Measurements from ENCODE around the gene PHLDA2.

The PHLDA2 gene

DNA sequence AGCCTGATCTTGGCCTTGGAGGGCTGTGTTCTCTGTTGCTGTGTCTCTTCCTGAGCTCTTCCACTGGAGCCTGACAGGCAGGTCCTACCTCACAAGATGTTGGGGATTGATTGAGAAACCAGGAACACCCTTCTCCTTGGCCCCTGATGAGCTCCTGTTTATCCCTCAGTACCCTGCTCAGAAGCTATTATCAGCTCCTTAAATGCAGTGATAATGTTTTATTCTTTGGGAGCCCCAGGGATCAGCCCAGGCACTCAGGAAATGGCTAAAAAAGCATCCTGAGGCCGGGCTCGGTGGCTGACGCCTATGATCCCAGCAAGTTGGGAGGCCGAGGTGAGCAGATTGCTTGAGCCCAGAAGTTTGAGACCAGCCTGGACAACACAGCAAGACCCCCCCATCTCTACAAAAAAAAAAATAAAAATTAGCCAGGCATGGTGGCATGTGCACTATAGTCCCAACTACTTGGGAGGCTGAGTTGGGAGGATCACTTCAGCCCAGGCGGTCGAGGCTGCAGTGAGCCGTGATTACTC lies 4.9 kb upstream of the PHLDA2 start:
- no peak for TF ChIP-seq CTCF (IDR thresholded peaks at IDR 0.05; ENCODE audit: borderline replicate concordance, control extremely low read depth, extremely low read depth, insufficient read depth, missing control alignments)
- in situ Hi-C loops (cut with MboI; ENCODE audit: low sequenced_read_pairs, unreplicated experiment) = no loop called here
- no peak for DNase-seq (ENCODE audit: low spot score)

GRCh38 chr11:2933375-2934020 lies 4.3 kb upstream of the PHLDA2 start:
- DNase-seq (ENCODE audit: low spot score) = peak; percentile 29
- TF ChIP-seq CTCF (IDR thresholded peaks at IDR 0.05; ENCODE audit: borderline replicate concordance, control extremely low read depth, extremely low read depth, insufficient read depth, missing control alignments) = no peak
- in situ Hi-C loops (cut with MboI; ENCODE audit: low sequenced_read_pairs, unreplicated experiment) = no loop called here

- DNase-seq (ENCODE audit: low spot score) = no peak
- TF ChIP-seq CTCF (IDR thresholded peaks at IDR 0.05; ENCODE audit: borderline replicate concordance, control extremely low read depth, extremely low read depth, insufficient read depth, missing control alignments) = no peak
- in situ Hi-C loops (cut with MboI; ENCODE audit: low sequenced_read_pairs, unreplicated experiment) = no loop called here
Observed at GRCh38 chr11:2932850-2933251, 3.6 kb upstream of the PHLDA2 start.

GRCh38 chr11:2931771-2932738 lies 2.8 kb upstream of the PHLDA2 start:
- peak; percentile 31 for DNase-seq (ENCODE audit: low spot score)
- in situ Hi-C loops (cut with MboI; ENCODE audit: low sequenced_read_pairs, unreplicated experiment) = no loop called here
- TF ChIP-seq CTCF (IDR thresholded peaks at IDR 0.05; ENCODE audit: borderline replicate concordance, control extremely low read depth, extremely low read depth, insufficient read depth, missing control alignments) = no peak

GRCh38 chr11:2931420-2931746 lies 2.2 kb upstream of the PHLDA2 start:
- TF ChIP-seq CTCF (IDR thresholded peaks at IDR 0.05; ENCODE audit: borderline replicate concordance, control extremely low read depth, extremely low read depth, insufficient read depth, missing control alignments) = no peak
- in situ Hi-C loops (cut with MboI; ENCODE audit: low sequenced_read_pairs, unreplicated experiment) = no loop called here
- DNase-seq (ENCODE audit: low spot score) = peak; percentile 33

- in situ Hi-C loops (cut with MboI; ENCODE audit: low sequenced_read_pairs, unreplicated experiment) = no loop called here
- peak; percentile 69 for TF ChIP-seq CTCF (IDR thresholded peaks at IDR 0.05; ENCODE audit: borderline replicate concordance, control extremely low read depth, extremely low read depth, insufficient read depth, missing control alignments)
- DNase-seq (ENCODE audit: low spot score) = peak; percentile 85
Observed at GRCh38 chr11:2930704-2931419, 1.6 kb upstream of the PHLDA2 start.

Data from GM13976 (cell line).